GM23338 (cell line): ENCODE measurements around the gene RRAD. TPM values are rescaled to one million over a fixed set of nuclear protein-coding genes. Genes with fewer than 3 reads are reported as not detected.

Experiments used
- ATAC-seq: fragments of 200-7000 bp; cut with Tn5 transposase; 3 replicates; pipeline ENCODE4 v1.9.1; 2020
- DNase-seq: peaks from one replicate; pipeline ENCODE4 v3.0.0-alpha.2; 2015; ENCODE audit warnings: low spot score
- H2AFZ ChIP-seq: fragments of 200-600 bp; sonication (generic); 2 replicates; pipeline ENCODE4 v1.8.0; 2016; ENCODE audit warnings: antibody characterized with exemption, mild to moderate bottlenecking, moderate library complexity
- H3F3A ChIP-seq: fragments of 200-600 bp; sonication (generic); replicated peaks from 2 replicates; pipeline ENCODE4 v1.8.0; 2017; ENCODE audit warnings: antibody characterized with exemption, mixed run types, low read depth
- H3K27ac ChIP-seq: fragments of 200-600 bp; sonication (generic); 2 replicates; pipeline ENCODE4 v1.6.1; 2016; ENCODE audit warnings: low read depth
- H3K27me3 ChIP-seq: fragments of 200-600 bp; sonication (generic); 2 replicates; pipeline ENCODE4 v1.8.0; 2016; ENCODE audit warnings: mild to moderate bottlenecking, mixed run types, moderate library complexity; ENCODE audit not compliant: insufficient read depth
- H3K36me3 ChIP-seq: fragments of 200-600 bp; sonication (generic); 2 replicates; pipeline ENCODE4 v1.8.0; 2016; ENCODE audit warnings: mild to moderate bottlenecking; ENCODE audit not compliant: insufficient read depth
- H3K4me1 ChIP-seq: fragments of 200-600 bp; sonication (generic); 2 replicates; pipeline ENCODE4 v1.8.0; 2016; ENCODE audit warnings: mild to moderate bottlenecking, moderate library complexity; ENCODE audit not compliant: insufficient read depth
- H3K4me2 ChIP-seq: fragments of 200-600 bp; sonication (generic); 2 replicates; pipeline ENCODE4 v1.7.1; 2017; ENCODE audit warnings: mixed run types
- H3K4me3 ChIP-seq: fragments of 200-600 bp; sonication (generic); 2 replicates; pipeline ENCODE4 v1.6.1; 2016; ENCODE audit warnings: mixed run types
- H3K79me2 ChIP-seq: fragments of 200-600 bp; sonication (generic); replicated peaks from 2 replicates; pipeline ENCODE4 v1.8.0; 2017; ENCODE audit warnings: mild to moderate bottlenecking; ENCODE audit not compliant: insufficient read depth
- H3K9me2 ChIP-seq: fragments of 200-600 bp; sonication (generic); 2 replicates; pipeline ENCODE4 v1.8.0; 2017; ENCODE audit not compliant: insufficient read depth
- H4K20me1 ChIP-seq: fragments of 200-600 bp; sonication (generic); replicated peaks from 2 replicates; pipeline ENCODE4 v1.8.0; 2017; ENCODE audit warnings: mild to moderate bottlenecking; ENCODE audit not compliant: insufficient read depth
- H3K27ac Mint-ChIP-seq: 2 replicates; pipeline ENCODE4 v1.8.0; 2020; ENCODE audit warnings: inconsistent platforms, mild to moderate bottlenecking, moderate library complexity, mixed read lengths
- H3K27me3 Mint-ChIP-seq: 3 replicates; pipeline ENCODE4 v1.8.0; 2022; ENCODE audit warnings: low read depth, mild to moderate bottlenecking, moderate library complexity, mixed read lengths, inconsistent platforms; ENCODE audit not compliant: insufficient read depth, poor library complexity
- H3K36me3 Mint-ChIP-seq: 3 replicates; pipeline ENCODE4 v1.8.0; 2021; ENCODE audit warnings: low read depth, mild to moderate bottlenecking, inconsistent platforms, moderate library complexity, mixed read lengths
- H3K4me1 Mint-ChIP-seq: 3 replicates; pipeline ENCODE4 v1.8.0; 2020; ENCODE audit warnings: mild to moderate bottlenecking, inconsistent platforms, mixed read lengths
- H3K4me3 Mint-ChIP-seq: 3 replicates; pipeline ENCODE4 v1.8.0; 2021; ENCODE audit warnings: moderate library complexity, mild to moderate bottlenecking, inconsistent platforms, mixed read lengths
- H3K9me3 Mint-ChIP-seq: 3 replicates; pipeline ENCODE4 v1.8.0; 2020; ENCODE audit warnings: moderate library complexity, mild to moderate bottlenecking, inconsistent platforms, mixed read lengths
- CREB1 ChIP-seq: fragments of 250-450 bp; sonication (Bioruptor Pico); IDR thresholded peaks from 2 replicates; pipeline ENCODE4 v1.5.0; 2020; ENCODE audit warnings: low read depth, mild to moderate bottlenecking, moderate library complexity
- EZH2 ChIP-seq: fragments of 200-600 bp; sonication (generic); IDR thresholded peaks from one replicate; pipeline ENCODE4 v1.8.0; 2017; ENCODE audit warnings: antibody characterized with exemption, mild to moderate bottlenecking, low read depth; ENCODE audit not compliant: unreplicated experiment
- EZH2phosphoT487 ChIP-seq: fragments of 200-600 bp; sonication (generic); IDR thresholded peaks from one replicate; pipeline ENCODE4 v1.8.1; 2018; ENCODE audit warnings: antibody characterized with exemption; ENCODE audit not compliant: unreplicated experiment
- JUNB ChIP-seq: IDR thresholded peaks from one replicate; pipeline ENCODE4 v1.6.1; 2016; ENCODE audit warnings: antibody characterized with exemption; ENCODE audit not compliant: unreplicated experiment
- NANOG ChIP-seq: IDR thresholded peaks from 2 replicates; pipeline ENCODE4 v1.6.1; 2016; ENCODE audit warnings: antibody characterized with exemption, borderline replicate concordance
- STAT1 ChIP-seq: IDR thresholded peaks from one replicate; pipeline ENCODE4 v1.6.1; 2016; ENCODE audit warnings: antibody characterized with exemption; ENCODE audit not compliant: unreplicated experiment
- ZNF114 ChIP-seq: fragments of 250-450 bp; sonication (Bioruptor Pico); IDR thresholded peaks from 2 replicates; pipeline ENCODE4 v1.5.0; 2020; ENCODE audit warnings: mild to moderate bottlenecking, moderate library complexity
- ZNF331 ChIP-seq: fragments of 250-450 bp; sonication (Bioruptor Pico); IDR thresholded peaks from 2 replicates; pipeline ENCODE4 v1.5.0; 2020; ENCODE audit warnings: low read depth, mild to moderate bottlenecking, moderate library complexity
- polyA plus RNA-seq: library from polyadenylated mRNA; unstranded; fragments of >200 nt; fragmentation: Nextera tagmentation; extraction: Ambion mirVana; gene quantifications from 2 replicates; pipeline ENCODE4 v1.2.1, GENCODE V29; 2016
- total RNA-seq: library from RNA; depleted of rRNA; stranded (reverse); fragments of >200 nt; shearing (Covaris generic); gene quantifications from 2 replicates; pipeline ENCODE4 v1.2.3, GENCODE V29; 2014
- TF ChIP-seq, protein P1 (sequence below): fragments of 250-450 bp; sonication (Bioruptor Pico); IDR thresholded peaks from 2 replicates; pipeline ENCODE4 v1.5.0; 2020; ENCODE audit warnings: mild to moderate bottlenecking, moderate library complexity
- TF ChIP-seq, protein P2 (sequence below): IDR thresholded peaks from 2 replicates; pipeline ENCODE4 v1.6.1; 2016; ENCODE audit warnings: antibody characterized with exemption
- TF ChIP-seq, protein P3 (sequence below), 2 experiments: fragments of 200-600 bp in 1 of 2; sonication (generic) in 1 of 2; conservative IDR thresholded peaks; 2 replicates each; pipeline versions ENCODE4 v1.5.1 to v1.6.1; 2016 to 2017; ENCODE audit warnings: antibody characterized with exemption in 2 of 2, low read depth in 2 of 2, mild to moderate bottlenecking in 2 of 2, moderate library complexity in 1 of 2

Gene RRAD
- total and polyA plus RNA-seq, 2 experiments from 2014 or later, result 0.18 TPM; not detected in 1

DNA sequence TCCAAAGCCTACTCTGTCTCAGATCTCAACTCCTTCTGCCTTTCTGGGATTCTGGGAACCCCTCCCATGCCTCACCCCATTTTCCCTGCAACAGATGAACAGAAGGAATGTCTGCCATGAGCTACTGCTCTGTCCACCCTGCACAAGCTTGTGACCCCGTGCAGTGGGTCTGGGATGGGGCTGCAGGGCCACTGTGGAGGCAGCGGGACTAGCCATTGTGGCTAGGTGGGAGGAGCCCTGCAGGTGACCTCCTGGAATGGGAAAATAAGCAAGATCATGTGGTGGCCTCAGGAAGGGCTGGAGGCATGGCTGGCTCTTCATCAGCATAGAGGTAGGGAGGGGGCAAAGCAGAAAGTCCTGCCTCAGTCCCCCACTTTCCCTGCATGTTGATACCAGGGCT lies 31.3 kb downstream of the RRAD start (continued):
- TF ChIP-seq, protein P1, sequence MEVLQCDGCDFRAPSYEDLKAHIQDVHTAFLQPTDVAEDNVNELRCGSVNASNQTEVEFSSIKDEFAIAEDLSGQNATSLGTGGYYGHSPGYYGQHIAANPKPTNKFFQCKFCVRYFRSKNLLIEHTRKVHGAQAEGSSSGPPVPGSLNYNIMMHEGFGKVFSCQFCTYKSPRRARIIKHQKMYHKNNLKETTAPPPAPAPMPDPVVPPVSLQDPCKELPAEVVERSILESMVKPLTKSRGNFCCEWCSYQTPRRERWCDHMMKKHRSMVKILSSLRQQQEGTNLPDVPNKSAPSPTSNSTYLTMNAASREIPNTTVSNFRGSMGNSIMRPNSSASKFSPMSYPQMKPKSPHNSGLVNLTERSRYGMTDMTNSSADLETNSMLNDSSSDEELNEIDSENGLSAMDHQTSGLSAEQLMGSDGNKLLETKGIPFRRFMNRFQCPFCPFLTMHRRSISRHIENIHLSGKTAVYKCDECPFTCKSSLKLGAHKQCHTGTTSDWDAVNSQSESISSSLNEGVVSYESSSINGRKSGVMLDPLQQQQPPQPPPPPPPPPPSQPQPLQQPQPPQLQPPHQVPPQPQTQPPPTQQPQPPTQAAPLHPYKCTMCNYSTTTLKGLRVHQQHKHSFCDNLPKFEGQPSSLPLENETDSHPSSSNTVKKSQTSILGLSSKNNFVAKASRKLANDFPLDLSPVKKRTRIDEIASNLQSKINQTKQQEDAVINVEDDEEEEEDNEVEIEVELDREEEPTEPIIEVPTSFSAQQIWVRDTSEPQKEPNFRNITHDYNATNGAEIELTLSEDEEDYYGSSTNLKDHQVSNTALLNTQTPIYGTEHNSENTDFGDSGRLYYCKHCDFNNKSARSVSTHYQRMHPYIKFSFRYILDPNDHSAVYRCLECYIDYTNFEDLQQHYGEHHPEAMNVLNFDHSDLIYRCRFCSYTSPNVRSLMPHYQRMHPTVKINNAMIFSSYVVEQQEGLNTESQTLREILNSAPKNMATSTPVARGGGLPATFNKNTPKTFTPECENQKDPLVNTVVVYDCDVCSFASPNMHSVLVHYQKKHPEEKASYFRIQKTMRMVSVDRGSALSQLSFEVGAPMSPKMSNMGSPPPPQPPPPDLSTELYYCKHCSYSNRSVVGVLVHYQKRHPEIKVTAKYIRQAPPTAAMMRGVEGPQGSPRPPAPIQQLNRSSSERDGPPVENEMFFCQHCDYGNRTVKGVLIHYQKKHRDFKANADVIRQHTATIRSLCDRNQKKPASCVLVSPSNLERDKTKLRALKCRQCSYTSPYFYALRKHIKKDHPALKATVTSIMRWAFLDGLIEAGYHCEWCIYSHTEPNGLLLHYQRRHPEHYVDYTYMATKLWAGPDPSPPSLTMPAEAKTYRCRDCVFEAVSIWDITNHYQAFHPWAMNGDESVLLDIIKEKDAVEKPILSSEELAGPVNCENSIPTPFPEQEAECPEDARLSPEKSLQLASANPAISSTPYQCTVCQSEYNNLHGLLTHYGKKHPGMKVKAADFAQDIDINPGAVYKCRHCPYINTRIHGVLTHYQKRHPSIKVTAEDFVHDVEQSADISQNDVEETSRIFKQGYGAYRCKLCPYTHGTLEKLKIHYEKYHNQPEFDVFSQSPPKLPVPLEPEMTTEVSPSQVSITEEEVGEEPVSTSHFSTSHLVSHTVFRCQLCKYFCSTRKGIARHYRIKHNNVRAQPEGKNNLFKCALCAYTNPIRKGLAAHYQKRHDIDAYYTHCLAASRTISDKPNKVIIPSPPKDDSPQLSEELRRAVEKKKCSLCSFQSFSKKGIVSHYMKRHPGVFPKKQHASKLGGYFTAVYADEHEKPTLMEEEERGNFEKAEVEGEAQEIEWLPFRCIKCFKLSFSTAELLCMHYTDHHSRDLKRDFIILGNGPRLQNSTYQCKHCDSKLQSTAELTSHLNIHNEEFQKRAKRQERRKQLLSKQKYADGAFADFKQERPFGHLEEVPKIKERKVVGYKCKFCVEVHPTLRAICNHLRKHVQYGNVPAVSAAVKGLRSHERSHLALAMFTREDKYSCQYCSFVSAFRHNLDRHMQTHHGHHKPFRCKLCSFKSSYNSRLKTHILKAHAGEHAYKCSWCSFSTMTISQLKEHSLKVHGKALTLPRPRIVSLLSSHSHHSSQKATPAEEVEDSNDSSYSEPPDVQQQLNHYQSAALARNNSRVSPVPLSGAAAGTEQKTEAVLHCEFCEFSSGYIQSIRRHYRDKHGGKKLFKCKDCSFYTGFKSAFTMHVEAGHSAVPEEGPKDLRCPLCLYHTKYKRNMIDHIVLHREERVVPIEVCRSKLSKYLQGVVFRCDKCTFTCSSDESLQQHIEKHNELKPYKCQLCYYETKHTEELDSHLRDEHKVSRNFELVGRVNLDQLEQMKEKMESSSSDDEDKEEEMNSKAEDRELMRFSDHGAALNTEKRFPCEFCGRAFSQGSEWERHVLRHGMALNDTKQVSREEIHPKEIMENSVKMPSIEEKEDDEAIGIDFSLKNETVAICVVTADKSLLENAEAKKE (CRISPR knock-in tag), result no peak
- TF ChIP-seq ZNF114, result no peak
- no peak for TF ChIP-seq NANOG
- TF ChIP-seq EZH2phosphoT487, result no peak
- TF ChIP-seq EZH2, result no peak
- TF ChIP-seq STAT1, result no peak
- TF ChIP-seq ZNF331 (CRISPR knock-in tag), result no peak

DNA sequence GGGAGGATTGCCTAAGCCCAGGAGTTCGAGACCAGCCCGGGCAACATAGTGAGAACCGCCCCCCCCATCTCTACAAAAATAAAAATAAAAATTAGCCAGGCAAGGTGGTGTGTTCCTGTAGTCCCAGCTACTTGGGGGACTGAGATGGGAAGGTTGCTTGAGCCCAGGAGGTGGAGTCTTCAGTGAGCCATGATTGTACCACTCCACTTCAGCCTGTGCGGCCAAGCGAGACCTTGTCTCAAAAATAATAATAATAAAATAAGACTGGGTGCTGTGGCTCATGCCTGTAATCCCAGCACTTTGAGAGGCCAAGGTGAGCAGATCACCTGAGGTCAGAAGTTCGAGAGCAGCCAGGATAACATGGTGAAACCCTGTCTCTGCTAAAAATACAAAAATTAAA lies 33.5 kb downstream of the RRAD start:
- H2AFZ ChIP-seq, result no peak overlapping the region
- Mint-ChIP-seq H3K27me3 (peaks cover 5% of the 10 kb centered on the region), H3K36me3 (peaks cover 21% of the 10 kb centered on the region; the same call in 2 of the 3 replicates), H3K9me3 (no peaks in the 10 kb centered on the region; the same call in 2 of the 3 replicates), H3K4me1 (peaks cover 7% of the 10 kb centered on the region; the same call in 1 of the 3 replicates), H3K27ac (no peak overlapping the region), H3K4me3 (no peak overlapping the region)
- no peaks in the 10 kb centered on the region for H3K36me3 ChIP-seq
- no peak overlapping the region for H3K4me2 ChIP-seq
- no peaks in the 10 kb centered on the region; the same call in 1 of the 2 replicates for H4K20me1 ChIP-seq
- H3K4me3 ChIP-seq, result no peak overlapping the region
- no peak overlapping the region for H3K27ac ChIP-seq
- DNase-seq (no peak), ATAC-seq (no peak)
- H3K79me2 ChIP-seq, result 0 out of 2 replicates have a peak, but pooled peaks cover 7% of the 10 kb centered on the region
- H3F3A ChIP-seq, result 0 out of 2 replicates have a peak, but pooled peaks cover 4% of the 10 kb centered on the region
- no peaks in the 10 kb centered on the region for H3K9me2 ChIP-seq
- H3K27me3 ChIP-seq, result no peaks in the 10 kb centered on the region
- H3K4me1 ChIP-seq, result no peaks in the 10 kb centered on the region; the same call in 1 of the 2 replicates
- TF ChIP-seq CREB1 (no peak), JUNB (no peak), NANOG (no peak), EZH2phosphoT487 (no peak)
- TF ChIP-seq, protein P2, sequence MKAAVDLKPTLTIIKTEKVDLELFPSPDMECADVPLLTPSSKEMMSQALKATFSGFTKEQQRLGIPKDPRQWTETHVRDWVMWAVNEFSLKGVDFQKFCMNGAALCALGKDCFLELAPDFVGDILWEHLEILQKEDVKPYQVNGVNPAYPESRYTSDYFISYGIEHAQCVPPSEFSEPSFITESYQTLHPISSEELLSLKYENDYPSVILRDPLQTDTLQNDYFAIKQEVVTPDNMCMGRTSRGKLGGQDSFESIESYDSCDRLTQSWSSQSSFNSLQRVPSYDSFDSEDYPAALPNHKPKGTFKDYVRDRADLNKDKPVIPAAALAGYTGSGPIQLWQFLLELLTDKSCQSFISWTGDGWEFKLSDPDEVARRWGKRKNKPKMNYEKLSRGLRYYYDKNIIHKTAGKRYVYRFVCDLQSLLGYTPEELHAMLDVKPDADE, result no peak
- TF ChIP-seq, protein P3, sequence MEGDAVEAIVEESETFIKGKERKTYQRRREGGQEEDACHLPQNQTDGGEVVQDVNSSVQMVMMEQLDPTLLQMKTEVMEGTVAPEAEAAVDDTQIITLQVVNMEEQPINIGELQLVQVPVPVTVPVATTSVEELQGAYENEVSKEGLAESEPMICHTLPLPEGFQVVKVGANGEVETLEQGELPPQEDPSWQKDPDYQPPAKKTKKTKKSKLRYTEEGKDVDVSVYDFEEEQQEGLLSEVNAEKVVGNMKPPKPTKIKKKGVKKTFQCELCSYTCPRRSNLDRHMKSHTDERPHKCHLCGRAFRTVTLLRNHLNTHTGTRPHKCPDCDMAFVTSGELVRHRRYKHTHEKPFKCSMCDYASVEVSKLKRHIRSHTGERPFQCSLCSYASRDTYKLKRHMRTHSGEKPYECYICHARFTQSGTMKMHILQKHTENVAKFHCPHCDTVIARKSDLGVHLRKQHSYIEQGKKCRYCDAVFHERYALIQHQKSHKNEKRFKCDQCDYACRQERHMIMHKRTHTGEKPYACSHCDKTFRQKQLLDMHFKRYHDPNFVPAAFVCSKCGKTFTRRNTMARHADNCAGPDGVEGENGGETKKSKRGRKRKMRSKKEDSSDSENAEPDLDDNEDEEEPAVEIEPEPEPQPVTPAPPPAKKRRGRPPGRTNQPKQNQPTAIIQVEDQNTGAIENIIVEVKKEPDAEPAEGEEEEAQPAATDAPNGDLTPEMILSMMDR (conservative IDR thresholded peaks at IDR 0.05; ENCODE audit: low read depth in 2 of 2), result no peak
